Activated effector memory CD4-positive, alpha-beta T cell treated with anti-CD3 and anti-CD28 coated beads, Interleukin-2, amount 50 U/mL, for 16 hours (primary cell): ENCODE results near the gene MBOAT7.
"Not testable (repeated sequence)": the region's sequence is repeated elsewhere in the genome, so short reads cannot be mapped to it uniquely, and the experiment has no call there.

Source experiments
- DNase-seq: peaks from one replicate; pipeline ENCODE4 v3.0.0-alpha.2; 2020

Gene MBOAT7

DNA sequence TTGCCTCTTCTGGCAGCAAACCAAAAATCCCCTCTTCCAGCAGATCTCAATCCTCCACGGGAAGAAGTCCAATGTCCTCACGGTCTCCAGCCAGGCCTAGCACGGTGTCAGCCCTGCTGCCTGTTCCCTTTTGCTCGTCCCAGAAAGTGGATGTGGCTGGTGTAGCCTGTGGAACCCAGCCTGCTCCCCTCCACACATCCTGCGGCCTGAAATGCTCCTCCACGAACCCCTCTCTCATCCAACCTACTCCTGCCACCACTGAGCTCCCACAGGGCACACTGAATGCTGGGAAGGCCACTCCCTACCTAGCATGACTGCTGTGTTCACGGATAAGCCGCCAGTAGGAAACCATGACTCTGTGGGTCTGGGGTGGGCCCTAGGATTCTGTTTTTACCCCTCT, 3.0 kb downstream of the MBOAT7 start:
- no peak for DNase-seq

DNA sequence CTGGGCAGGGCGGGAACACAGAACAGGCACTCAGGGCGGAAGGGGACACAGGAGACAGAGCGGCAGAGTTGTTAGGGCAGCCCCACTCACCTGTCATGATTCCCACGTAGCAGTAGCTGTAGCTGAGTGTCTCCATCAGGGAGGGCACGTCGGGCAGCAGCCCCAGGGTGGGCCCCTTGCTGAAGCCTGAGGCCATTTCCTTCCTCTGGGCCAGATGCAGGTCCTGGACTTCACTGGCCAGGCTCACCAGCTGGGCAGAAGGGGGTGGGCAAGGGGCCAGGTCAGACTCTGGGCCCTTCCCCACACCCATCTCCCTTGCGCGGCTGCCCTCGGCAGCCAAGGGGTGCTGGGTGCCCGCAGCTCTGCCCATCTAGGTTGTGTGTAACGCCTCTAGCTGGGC, 5.9 kb downstream of the MBOAT7 start:
- no peak for DNase-seq

GRCh38 chr19:54181894-54182293, 7.5 kb downstream of the MBOAT7 start:
- DNase-seq: not testable (repeated sequence)

DNA sequence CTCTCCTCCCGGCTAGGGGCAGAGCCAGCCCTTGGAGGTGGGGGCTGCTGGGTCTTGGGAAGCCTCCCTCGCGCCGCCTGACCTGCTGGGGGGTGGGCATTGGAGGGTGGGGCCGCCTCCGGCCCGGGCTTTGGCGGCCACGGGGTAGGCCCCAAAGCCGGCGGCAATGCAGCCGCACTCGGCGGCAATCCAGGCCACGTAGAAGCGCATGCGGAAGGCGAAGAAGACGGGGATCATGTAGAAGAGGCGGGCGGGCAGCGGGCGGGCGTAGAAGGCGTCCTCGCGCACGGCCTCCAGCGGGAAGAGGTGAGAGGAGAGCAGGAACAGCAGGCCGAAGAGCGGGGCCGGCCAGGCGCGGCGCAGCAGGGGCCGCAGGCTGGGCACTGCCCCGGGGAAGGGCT, 8.7 kb downstream of the MBOAT7 start:
- no peak for DNase-seq

GRCh38 chr19:54179921-54180461, 9.4 kb downstream of the MBOAT7 start:
- DNase-seq: no peak

- no peak for DNase-seq
Observed at GRCh38 chr19:54179262-54179852, 10.0 kb downstream of the MBOAT7 start.

DNA sequence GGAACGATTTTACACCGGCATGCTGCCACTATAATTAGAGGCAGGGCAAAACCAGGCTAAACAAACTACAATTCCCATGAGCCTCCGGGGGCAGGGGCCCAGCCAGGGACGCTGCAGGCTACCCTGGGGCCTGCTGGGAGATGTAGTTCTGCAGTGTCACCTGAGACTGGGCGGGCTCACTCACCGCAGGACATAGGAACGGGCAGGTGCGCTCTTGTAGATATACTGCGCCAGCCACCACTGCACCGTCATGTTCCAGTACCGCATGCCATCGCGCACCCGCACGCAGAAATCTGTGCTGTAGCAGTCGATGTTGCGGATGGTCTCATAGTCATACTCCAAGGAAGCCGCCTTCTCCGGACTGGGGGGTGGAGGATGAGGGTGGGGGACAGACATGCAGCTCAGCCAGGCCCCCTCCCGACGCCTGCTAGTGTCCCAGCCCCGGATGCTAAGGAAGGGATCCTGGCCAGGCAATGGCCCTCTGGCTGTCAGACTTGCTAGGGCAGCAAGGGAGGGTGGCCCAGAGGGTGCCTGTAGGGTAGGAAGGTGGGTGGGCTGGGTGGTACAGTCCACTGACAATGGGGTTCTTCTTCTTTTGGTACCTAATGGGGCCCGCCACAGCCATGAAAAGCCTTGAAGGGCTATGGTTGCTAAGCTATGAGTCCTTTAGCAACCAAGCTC, 10.7 kb downstream of the MBOAT7 start:
- peak; percentile 79 for DNase-seq

GRCh38 chr19:54173951-54174834, 15.2 kb downstream of the MBOAT7 start:
- DNase-seq: no peak

- no peak for DNase-seq
Observed at GRCh38 chr19:54173359-54173699, 16.1 kb downstream of the MBOAT7 start.

DNA sequence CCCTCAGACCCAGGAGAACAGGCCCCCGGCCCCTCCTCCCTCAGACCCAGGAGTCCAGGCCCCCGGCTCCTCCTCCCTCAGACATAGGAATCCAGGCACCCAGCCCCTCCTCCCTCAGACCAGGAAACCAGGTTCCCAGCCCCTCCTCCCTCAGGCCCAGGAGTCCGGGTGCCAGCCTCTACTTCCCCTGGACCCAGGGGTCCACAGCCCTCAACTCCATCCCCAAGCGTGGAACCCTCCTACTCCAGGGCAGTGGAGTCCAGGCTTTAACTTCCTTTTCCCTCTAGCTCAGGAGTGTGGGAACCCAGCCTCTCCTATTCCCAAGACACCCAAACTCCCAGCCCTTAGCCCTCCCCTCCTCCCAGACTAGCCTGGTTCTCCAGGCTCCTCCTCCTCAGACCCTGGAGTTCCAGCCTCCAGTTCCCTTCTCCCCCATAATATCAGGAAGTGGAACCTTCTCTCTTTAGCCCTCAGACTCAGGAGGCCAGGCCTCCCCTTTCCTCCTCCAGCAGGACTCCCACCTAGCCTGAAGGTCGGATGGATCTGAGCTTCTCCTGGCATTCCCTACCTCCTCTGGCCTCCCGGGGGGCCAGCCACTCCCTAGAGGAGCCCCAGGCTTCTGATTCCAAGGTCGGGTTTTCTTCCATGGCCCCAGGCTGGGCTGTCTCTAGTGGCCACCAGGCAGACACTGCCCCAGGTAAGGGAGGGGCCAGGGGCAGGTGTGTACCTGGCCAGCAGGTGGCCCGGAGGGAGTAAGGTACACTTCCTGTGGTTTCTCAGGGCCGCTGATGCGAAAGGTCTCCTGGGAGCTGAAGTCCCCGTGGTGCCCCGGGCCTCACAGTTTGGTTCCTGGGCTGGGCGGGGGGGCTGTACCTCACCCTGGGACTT, 16.7 kb downstream of the MBOAT7 start, which contains the start of gene TMC4:
TMC4 (minus strand) TSS at position 690 of the 888 bp plus-strand sequence; CDS start at position 647, 43 bp downstream.
- DNase-seq: no peak

- DNase-seq: not testable (repeated sequence)
Observed at GRCh38 chr19:54171736-54172431, 17.5 kb downstream of the MBOAT7 start.

DNA sequence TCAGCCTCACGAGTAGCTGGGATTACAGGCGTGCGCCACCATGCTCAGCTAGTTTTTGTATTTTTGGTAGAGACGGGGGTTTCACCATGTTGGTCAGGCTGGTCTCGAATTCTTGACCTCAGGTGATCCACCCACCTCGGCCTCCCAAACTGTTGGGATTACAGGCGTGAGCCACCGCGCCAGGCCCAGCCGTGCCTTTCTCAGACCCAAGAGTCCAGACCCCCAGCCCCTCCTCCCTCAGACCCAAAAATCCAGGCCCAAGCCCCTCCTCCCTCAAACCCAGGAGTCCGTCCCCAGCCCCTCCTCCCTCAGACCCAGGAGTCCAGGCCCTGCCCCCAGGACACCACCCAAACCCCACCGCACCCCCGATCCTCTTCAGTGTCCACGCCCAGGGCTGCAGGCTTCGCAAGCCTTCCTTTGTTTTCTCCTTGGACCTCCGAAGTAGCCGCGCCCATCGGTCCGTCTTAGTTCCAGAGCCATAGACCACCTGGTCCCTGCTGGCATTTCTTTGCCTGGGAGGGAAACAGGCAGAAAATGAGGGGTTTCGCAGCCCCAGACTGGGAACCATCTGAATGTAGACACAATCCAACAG, 20.1 kb downstream of the MBOAT7 start:
- DNase-seq: no peak

- DNase-seq: peak; percentile 97
Observed at GRCh38 chr19:54168174-54168917, 21.0 kb downstream of the MBOAT7 start.

GRCh38 chr19:54165222-54165621, 24.2 kb downstream of the MBOAT7 start:
- no peak for DNase-seq

GRCh38 chr19:54164369-54165068, 24.9 kb downstream of the MBOAT7 start:
- DNase-seq: peak; percentile 87

- DNase-seq: no peak
Observed at GRCh38 chr19:54162884-54163283, 26.5 kb downstream of the MBOAT7 start.

GRCh38 chr19:54162241-54162805, 27.1 kb downstream of the MBOAT7 start:
- DNase-seq: peak; percentile 92

GRCh38 chr19:54160854-54161253, 28.5 kb downstream of the MBOAT7 start:
- no peak for DNase-seq

GRCh38 chr19:54160182-54160811, 29.1 kb downstream of the MBOAT7 start:
- no peak for DNase-seq
